Activated T-cell treated with anti-CD3 and anti-CD28 coated beads, Interleukin-2, amount 50 U/mL, for 48 hours (primary cell): ENCODE measurements around the gene BTBD19.
A peak's percentile ranks its signal among the peaks of the same experiment; 100 is the strongest.
"Not testable (repeated sequence)": the region's sequence is repeated elsewhere in the genome, so short reads cannot be mapped to it uniquely, and the experiment has no call there.

Experiments used
- DNase-seq, 2 experiments: peaks; one replicate each; pipeline ENCODE4 v3.0.0-alpha.2; 2020

The BTBD19 gene, protein sequence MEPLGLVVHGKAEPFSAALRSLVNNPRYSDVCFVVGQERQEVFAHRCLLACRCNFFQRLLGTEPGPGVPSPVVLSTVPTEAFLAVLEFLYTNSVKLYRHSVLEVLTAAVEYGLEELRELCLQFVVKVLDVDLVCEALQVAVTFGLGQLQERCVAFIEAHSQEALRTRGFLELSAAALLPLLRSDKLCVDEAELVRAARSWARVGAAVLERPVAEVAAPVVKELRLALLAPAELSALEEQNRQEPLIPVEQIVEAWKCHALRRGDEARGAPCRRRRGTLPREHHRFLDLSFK

DNA sequence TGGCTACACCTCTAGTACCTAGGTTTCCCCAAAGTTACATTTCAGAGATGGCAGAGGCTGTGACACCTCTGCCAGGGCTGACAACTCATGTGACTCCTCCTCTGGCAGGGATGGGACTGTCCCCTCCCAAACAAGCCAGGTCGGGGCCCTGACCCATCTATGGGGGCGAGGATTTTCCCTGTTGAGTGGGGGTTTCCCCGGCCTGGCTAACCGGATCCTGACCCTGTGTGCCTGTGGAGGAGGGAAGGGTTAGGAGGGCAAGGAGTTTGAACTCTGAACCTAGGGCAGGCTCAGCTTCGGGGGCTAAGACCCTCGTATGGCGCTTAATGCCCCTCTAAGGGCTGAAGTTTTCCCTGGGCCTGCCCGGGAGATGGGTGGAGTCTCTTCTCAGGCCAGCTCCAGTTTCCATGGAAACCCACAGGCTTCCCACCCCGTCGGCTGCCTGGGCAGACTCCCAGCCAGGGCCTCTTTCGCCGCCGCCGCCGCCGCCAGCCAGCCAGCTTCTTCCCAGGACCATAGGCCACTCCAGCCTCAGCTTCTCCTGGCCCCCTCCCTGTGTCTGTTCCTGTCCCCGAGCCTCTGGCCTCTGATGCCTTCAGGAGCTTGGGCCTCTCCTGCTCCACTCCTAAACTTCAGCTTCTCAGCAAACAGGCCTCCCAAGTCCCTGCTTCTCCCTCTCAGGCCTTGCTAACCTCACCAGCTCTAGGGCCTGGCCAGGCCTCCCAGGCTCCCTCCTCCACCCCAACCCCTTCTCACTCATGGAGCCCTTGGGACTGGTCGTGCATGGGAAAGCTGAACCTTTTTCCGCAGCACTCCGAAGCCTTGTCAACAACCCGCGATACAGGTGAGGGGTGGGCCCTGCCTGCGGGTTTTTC, at the start of gene BTBD19:
Gene BTBD19 (plus strand): TSS at position 461 of the 875 bp plus-strand sequence. CDS start 298 bp downstream, at position 759.
- peak; percentile 89 to 90 for DNase-seq

DNA sequence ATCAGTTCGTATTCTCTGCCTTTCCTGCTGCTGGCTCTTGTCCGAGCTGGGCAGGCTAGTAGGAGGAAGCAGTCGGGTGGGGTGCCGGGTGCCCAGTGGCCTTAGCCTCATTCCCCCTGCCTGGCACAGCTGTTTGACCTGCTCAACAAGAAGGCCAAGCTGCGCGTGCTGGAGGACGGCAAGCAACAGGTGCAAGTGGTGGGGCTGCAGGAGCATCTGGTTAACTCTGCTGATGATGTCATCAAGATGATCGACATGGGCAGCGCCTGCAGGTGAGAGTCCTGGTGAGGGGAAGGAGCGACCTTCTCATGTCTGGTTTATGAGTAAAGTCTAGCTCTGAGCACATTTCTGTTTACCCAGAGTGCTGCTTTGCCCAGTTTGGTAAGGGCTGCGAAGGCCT, 49.2 kb upstream of the BTBD19 start:
- DNase-seq = no peak

DNA sequence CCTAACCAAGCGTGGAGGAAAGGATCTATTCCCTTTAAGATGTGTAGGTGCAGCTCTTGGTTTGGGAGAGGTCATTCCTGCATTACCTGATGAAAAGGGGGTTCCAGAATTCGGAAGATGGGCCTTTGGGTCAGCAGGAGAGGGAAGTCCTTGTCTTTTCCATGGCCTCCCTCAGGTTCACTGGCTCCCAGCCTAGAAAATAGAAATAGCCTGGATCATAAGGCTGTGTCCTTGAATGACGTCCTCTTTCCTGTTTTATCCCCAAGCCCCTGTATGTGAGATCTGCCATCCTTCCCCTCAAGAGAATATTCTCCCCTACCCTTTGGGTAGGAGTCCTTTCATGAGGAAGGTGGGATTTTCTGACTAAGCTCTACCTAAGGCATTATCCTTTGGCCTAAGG, 47.4 kb upstream of the BTBD19 start:
- DNase-seq = no peak

DNA sequence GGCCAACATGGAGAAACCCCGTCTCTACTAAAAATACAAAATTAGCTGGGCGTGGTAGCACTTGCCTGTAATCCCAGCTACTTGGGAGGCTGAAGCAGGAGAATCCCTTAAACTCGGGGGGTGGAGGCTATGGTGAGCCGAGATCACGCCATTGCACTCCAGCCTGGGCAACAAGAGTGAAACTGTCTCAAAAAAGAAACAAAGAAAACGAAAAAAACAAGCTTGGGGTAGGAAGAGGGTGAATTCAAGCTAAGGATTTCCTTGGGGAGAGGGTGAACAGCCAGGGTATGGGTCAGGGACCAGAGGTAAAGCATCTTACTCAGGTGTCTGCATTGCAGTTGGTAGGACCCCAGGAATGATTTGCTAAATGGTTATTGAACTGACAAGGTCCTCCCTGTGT, 41.9 kb upstream of the BTBD19 start:
- DNase-seq = not testable (repeated sequence)

DNA sequence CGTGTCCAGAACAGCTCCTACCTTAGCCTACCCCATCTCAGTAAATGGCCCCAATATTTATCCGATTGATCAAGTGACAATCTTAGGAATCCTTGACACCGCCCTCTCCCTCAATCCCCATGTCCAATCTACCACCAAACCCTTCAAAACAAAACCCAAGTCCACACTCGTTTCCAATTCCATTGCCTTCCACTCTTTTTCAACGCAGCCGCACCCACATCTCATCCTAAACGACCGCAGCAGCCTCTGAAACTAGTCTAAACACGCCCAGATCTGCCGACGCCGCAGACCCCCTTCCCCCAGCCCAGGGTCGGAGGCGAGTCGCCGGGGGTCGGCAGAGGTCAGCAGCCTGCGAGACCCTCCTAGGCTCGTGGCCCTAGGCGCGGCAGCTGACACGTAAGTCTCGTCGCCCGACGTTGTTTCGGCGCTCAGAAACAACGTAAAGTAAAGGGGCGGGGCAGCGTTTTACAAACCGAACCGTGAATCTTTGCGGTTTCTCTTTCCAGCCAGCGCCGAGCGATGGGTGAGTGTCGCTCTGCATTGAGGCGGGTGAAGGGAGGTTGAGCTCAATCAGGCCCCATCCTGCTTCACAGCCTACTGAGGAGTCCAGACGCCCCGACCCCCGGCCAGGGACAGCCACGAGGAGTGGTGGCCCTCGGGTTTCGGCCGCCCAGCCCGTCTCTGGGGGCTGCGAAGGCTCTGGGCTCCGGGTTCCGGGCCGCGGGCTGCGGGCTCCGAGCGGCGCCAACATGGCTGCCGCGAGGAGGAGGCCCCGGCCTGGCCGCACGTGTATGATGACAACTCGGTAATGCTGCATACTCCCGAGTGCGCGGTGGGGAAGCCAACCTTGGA, 33.0 kb upstream of the BTBD19 start, which contains the start of gene RPS8:
Gene RPS8 (plus strand): TSS at position 463 of the 852 bp plus-strand sequence. CDS start 57 bp downstream, at position 520.
- DNase-seq = peak; percentile 92 to 93

DNA sequence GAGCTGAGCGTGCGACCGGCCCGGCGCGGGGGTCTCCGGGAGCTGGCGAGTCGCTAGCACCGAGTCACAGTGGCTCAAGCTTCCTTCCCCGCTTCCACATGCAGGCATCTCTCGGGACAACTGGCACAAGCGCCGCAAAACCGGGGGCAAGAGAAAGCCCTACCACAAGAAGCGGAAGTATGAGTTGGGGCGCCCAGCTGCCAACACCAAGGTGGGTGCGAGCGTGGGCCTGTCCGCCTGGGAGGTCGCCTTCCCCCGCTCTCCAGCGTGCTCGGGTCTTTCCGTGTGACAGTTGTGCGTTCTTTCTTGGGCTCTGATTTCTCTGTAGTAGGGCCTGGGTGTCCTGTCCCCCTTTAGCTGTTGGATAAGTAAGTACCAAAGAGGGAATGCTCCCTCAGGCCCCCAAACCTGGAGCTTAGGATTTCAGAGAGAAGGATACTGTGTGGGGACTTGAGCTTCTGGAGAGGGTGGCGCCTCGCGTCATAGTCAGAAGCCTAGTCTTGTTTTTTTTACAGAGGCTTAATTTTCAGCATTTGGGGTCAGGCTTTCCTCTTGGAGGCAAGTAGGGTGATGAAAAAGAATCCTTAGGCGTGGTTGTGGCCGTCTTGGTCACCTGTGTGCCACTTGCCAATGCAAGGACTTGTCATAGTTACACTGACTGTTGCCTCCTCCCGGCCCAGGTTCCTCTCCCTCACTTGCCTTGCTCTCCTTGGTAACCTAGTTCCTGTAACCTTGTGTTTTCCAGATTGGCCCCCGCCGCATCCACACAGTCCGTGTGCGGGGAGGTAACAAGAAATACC, 32.2 kb upstream of the BTBD19 start:
- peak; percentile 49 to 58 for DNase-seq

DNA sequence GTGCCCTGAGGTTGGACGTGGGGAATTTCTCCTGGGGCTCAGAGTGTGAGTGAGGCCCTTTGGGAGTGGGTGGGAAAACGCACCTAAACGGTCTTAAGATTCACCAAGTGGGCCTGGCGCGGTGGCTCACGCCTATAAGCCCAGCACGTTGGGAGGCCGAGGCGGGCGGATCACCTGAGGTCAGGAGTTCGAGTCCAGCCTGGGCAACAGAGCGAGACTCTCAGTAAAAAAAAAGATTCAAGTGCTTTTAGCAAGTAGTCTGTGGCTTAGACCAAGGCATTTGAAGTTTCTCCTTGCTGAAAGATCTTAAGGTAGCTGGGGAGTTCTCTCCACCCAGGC, 31.6 kb upstream of the BTBD19 start:
- DNase-seq = peak in 1 of 2 experiments; percentile 46

DNA sequence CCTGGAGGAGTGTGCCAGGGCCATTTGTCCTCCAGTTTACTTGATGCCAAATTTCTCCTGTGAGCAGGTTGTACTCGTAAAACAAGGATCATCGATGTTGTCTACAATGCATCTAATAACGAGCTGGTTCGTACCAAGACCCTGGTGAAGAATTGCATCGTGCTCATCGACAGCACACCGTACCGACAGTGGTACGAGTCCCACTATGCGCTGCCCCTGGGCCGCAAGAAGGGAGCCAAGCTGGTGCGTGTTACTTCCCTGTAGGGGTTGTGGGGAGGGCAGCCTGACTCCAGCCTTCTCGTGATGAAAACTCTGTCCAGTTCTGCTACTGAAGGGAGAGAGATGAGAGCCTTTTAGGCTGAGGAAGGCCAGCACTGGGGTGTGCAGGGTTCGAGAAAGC, 30.8 kb upstream of the BTBD19 start:
- DNase-seq = no peak

DNA sequence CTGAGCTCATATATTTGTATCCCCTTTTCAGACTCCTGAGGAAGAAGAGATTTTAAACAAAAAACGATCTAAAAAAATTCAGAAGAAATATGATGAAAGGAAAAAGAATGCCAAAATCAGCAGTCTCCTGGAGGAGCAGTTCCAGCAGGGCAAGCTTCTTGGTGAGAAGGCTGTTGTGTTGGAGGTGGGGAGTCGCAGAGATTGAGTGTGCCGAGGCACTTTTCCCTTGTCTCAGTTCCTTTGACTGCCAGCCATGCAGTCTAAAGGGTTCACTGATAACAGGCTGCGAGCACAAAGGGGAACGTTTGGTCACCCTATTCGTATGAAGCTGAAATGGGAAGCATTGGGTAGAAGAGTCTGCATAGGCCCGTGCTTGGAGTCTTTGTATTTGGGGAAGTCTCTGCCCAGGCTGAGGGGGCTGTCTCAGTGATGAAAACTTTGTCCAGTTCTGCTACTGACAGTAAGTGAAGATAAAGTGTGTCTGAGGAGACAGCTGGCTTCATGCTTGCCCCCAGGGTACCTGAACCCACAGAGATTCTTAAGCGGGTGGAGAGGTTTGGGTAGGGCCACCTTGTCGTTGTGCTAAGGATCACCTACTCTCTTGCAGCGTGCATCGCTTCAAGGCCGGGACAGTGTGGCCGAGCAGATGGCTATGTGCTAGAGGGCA, 30.2 kb upstream of the BTBD19 start:
- no peak for DNase-seq

DNA sequence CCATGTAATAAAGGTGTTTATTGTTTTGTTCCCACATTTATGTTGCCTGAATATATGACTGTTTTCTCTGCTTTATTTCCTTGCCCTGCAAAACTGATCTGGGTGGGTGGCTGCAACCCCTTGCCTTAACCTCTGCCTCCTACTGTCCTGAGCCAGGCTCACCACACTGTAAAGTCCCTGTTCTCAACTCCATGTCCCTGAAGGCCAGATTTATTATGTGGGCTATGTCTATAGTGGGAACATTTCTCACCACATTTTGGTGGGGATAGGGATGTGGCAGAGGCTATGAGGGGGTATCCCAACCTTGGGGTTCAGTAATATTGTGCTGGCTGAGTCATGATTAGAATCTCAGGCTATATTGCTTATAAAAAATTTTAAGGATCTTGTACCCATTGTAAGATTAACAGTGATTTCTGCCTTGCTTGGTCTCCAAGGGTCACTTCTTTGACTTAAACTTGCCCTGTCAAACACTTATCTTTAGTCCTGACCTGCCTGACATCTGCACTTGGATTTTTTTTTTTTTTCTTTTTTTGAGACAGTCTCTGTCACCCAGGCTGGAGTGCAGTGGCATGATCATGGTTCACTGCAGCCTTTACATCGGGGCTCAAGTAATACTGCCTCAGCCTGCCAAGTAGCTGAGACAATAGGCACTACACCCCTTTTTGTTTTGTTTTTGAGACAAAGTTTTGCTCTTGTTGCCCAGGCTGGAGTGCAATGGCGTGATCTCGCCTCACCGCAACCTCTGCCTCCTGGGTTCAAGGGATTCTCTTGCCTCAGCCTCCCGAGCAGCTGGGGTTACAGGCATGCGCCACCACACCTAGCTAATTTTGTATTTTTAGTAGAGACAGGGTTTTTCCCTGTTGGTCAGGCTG, 29.4 kb upstream of the BTBD19 start:
- no peak for DNase-seq

DNA sequence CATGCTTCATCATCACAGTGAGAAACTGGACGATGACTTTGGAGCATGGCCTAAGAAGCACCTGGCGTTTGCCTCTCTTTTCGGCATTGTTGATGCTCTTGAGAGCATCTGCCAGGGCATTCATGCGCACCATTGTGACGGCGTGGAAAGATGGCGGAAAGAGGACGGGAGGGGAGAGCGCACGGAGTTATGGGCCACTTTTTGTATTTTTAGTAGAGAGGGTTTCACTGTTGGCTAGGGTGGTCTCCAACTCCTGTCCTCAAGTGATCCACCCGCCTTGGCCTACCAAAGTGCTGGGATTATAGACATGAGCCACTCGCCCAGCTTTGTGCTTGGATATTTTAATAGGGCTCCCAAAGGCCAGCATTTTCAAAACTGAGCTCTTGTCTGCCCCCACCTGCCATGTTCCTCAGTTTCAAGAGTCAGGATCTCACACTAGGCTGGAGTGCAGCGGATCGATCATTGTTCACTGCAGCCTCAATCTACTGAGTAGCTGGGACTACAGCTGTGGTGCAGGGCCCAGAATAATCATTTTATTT, 27.7 kb upstream of the BTBD19 start:
- no peak for DNase-seq

DNA sequence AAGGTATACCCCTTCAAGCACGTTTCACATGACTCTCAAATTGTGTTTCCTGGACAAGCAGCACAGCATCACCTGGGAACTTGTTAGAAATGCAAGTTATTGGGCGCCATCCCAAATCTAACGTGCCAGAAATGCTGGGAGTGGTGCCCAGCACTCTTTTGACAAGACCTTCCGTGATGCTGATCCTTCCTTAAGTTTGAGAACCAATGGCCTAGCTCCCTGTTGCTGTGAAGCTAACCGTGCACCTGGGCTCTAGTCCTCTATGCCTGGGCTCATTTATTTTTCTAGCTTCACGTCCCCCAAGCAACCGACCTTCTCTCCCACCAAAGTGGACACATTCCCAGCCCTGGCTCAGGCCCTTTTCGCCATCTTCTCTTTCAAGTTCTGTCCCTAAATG, 24.6 kb upstream of the BTBD19 start:
- DNase-seq = no peak

DNA sequence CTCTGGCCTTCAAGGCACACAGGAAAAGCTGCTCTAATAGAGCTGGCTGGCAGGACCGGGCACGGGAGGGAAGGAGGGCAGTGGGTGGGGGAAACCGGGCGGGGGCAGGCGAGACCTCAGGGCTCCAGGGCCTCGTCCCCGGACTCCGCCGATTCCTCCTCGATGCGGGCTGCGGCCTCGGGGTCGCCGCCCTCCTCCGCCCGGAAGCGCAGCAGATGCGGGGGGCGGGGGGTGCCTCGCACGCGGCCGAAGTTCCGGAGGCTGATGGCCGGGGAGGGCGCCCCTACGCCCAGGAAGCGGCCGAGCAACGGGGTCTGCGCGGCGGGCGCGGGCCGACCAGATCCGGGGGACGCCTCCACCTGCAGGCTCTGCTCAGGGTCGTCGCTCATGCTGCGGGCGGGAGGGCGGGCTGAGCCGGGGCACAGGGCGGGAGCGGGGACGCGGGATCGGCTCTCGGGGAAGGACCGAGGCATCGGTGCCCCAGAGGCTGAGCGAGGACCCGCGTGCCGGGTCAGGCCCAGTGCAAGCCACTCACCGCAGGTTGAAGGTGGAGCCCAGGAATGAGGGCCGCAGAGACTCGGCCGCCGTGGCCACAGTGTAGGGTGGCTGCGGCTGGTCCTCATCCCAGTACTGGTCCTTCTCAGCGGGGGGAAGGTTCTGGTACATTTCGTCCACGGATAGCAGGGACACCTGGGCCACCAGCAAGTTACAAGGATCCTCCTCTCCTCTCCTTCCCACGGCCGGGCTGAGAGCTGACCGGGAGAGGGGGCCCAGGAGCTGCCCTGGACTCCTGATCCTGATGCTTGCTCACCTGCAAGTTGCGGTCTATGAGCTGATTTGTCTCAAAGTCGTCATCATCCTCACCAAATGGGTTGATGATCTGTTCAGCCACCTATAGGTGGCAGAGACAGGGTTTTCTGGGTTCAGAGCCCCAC, 24.0 kb upstream of the BTBD19 start:
- DNase-seq = peak in 1 of 2 experiments; percentile 59

DNA sequence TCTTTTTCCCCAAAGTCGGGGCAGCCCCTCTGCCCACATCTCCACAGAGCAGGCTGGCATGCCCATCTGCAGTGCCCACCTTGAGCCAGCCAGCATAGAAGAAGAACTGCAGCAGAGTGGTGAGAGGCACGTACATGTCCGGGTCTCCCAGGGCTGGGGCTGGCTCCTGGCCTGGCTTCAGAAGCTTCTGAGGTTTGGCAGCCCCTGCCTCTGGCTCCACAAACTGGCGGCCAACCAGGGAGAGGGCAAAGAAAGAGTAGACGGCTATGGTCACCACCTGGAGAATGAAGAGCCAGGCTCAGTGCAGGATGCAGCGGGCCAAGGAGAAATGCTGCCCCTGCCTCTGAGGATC, 23.3 kb upstream of the BTBD19 start:
- DNase-seq = no peak

DNA sequence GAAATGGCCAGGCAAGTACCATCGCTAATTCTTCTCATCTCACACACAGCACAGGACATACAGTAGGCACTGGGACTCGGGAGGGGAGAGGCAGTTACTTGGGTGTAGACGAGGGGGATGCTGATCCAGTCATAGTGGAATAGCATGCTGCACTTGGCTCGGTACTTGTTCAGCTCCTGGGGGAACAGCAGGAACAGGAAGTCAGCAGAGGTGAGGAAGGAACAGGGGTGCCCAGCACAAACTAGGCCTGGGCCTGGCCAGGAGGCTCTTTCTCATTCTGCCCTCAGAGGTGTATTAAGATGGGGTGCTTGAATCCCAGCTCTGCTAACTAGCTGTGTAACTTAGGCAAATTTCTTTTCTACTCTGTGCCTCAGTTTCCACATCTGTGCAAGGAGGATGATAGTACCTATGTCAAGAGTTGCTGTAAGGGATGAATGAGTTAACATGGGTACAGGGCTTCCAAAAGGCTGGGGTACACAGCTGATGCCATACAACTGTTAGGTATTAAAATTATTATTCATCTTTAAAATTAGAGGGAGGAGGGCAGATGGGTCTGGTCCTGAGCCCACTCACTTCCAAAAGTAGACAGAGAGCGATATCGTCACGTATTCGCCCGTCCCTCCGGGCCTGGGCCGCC, 22.7 kb upstream of the BTBD19 start:
- no peak for DNase-seq

DNA sequence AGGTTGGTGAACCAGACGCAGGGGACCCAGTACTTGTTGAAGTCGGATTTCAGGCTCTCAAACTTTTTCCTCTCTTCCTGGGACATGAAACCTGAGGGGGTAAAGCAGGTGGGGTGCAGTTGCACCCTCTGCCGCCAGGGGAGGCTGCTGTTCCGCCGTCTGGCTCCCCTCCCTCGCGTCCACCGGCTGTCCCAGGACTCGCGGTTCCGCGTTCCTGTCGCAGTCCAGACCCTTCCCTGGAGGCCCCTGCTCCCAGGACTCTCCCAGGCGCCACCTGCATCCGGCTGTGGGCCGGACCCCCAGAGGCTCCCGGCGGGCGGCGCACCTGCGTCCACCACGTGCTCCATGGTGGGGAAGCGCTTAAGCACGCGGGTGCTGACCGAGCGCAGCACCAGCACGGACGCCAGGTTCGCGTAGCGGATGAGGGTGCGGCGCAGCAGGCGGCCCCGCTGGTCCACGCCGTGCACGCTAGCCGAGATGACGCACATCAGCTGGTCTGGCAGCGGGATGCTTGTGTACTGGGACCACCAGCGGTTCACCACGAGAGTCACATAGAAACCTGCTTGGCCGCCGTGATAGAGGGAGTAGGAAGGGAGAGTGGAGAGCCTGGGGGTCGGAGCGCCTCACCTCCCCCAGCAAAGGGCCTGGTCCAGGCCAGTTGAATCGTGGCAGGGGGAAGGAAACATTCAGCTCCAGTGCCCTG, 22.0 kb upstream of the BTBD19 start:
- DNase-seq = peak; percentile 86 to 89

DNA sequence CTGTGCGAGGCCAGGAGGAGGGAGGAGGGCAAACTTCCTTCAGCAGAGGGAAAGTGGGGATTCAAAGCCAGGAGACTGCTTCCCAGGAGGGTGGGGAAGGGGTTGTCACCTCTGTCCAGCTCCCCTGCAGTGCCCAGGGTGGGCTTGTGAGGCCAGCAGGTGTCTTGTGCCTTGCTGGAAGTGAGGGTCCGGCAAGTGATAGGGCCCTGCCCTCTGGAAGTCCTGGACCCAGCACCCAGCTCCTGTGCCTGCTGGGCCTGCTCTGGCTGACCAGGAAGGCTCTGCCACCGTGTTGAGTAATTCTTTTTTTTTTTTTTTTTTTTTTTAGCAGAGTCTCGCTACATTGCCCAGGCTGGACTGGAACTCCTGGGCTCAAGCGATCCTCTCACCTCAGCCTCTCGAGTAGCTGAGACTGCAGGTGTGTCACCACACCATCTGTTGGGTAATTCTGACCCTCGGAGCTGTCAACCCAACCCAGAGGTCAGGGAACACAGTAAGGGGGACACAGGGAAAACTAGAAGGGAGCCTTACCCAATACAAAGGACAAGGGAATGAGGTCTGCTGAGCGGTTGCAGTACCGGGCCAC, 21.4 kb upstream of the BTBD19 start:
- no peak for DNase-seq

DNA sequence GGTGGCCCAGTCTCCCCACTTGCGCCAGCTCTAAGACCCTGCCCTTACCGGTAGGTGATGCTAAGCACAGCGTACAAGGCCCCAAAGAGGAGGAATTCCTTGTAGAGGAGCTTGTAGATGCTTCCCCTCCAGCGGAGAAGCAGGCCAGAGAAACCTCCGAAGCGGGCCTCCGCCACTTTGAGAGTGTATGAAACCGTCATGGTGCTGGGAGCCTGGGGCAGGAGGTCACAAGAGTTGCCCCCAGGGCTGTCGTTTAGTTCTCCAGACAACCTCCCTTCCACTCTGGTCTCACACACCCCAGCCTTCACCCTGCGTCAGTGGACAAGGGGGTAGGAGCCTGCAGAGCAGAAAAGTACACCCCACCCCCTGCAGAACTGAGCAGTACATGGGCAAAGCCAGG, 20.8 kb upstream of the BTBD19 start:
- DNase-seq = no peak
